K562 (cell line): Measurements from ENCODE around the gene ESAM. TPM values are rescaled to one million over a fixed set of nuclear protein-coding genes. Genes with fewer than 3 reads are reported as not detected.

Experiments used
- ATAC-seq: fragments of 200-7000 bp; cut with Tn5 transposase; 3 replicates; pipeline ENCODE4 v1.9.1; 2020; ENCODE audit warnings: moderate library complexity
- BruUV-seq: library from RNA; stranded (reverse); fragments of 400-500 nt; replicated peaks from 2 replicates; lab custom pipeline; 2021; lab: Mats Ljungman, UMichigan
- CTCF ChIA-PET: fragments of 300-600 bp; formaldehyde crosslinking; extraction: SDS; loops from one replicate; lab custom pipeline; 2021; ENCODE audit warnings: low intra/inter-chr PET ratio; lab: Yijun Ruan, JAX
- POLR2A ChIA-PET: fragments of 300-600, 350-650 bp; sonication (Branson Sonifier 250); formaldehyde crosslinking; extraction: SDS; loops from one replicate; lab custom pipeline; 2021; ENCODE audit warnings: antibody characterized with exemption, inconsistent platforms; lab: Yijun Ruan, JAX
- DNase-seq, 4 experiments: peaks; one replicate each; pipeline versions ENCODE4 v3.0.0 to v3.0.0-alpha.2; 2011 to 2018; ENCODE audit warnings: low spot score in 3 of 4, mixed read lengths in 3 of 4; ENCODE audit errors: extremely low read depth in 1 of 4
- FAIRE-seq: peaks from 2 replicates; lab custom pipeline; 2011; peaks lifted over from hg19 to GRCh38; lab: Jason Lieb, UNC
- H2AFZ ChIP-seq: 2 replicates; pipeline ENCODE4 v1.6.0; 2011; ENCODE audit warnings: low read depth, low read length, control low read depth, inconsistent platforms
- H3K27ac ChIP-seq: fragments of 200-600 bp; 3 replicates; pipeline ENCODE4 v1.8.0; 2011; ENCODE audit warnings: low read depth, mild to moderate bottlenecking, control low read depth, inconsistent platforms, low read length, moderate library complexity, mixed read lengths; ENCODE audit errors: extremely low read depth
- H3K27me3 ChIP-seq, 2 experiments: fragments of 300-600 bp in 1 of 2; 2 replicates in 1 of 2; 3 replicates in 1 of 2; pipeline versions ENCODE4 v1.6.0 to v1.8.0; 2011; ENCODE audit warnings: inconsistent platforms in 2 of 2, low read length in 2 of 2, mild to moderate bottlenecking in 1 of 2, mixed read lengths in 1 of 2, moderate library complexity in 1 of 2; ENCODE audit not compliant: control insufficient read depth in 2 of 2, insufficient read depth in 2 of 2
- H3K36me3 ChIP-seq: fragments of 300-600 bp; 3 replicates; pipeline ENCODE4 v1.8.0; 2011; ENCODE audit warnings: mild to moderate bottlenecking, low read length, inconsistent platforms; ENCODE audit not compliant: control insufficient read depth, insufficient read depth
- H3K4me1 ChIP-seq, 2 experiments: fragments of 200-600 bp in 1 of 2; replicated peaks in 1 of 2; 2 replicates in 1 of 2; 3 replicates in 1 of 2; pipeline versions ENCODE4 v1.5.1 to v1.8.0; 2011; ENCODE audit warnings: inconsistent platforms in 2 of 2, low read length in 2 of 2, mild to moderate bottlenecking in 1 of 2, mixed read lengths in 1 of 2, moderate library complexity in 1 of 2; ENCODE audit not compliant: control insufficient read depth in 2 of 2, insufficient read depth in 2 of 2
- H3K4me2 ChIP-seq: 2 replicates; pipeline ENCODE4 v1.6.1; 2011; ENCODE audit warnings: low read length, control low read depth, inconsistent platforms, mixed read lengths; ENCODE audit not compliant: insufficient read depth
- H3K4me3 ChIP-seq: fragments of 200-600 bp; sonication (generic), shearing (Covaris generic); 2 replicates; pipeline ENCODE4 v1.5.1; 2016; ENCODE audit warnings: control low read depth, inconsistent platforms
- H3K79me2 ChIP-seq: fragments of 200-600 bp; 3 replicates; pipeline ENCODE4 v1.8.0; 2011; ENCODE audit warnings: low read length, inconsistent platforms; ENCODE audit not compliant: control insufficient read depth, insufficient read depth
- H3K9ac ChIP-seq, 2 experiments: 2 replicates each; pipeline versions ENCODE4 v1.6.0 to v1.6.1; 2011; ENCODE audit warnings: low read depth in 2 of 2, low read length in 2 of 2, control low read depth in 1 of 2, inconsistent platforms in 1 of 2, mild to moderate bottlenecking in 1 of 2, mixed read lengths in 1 of 2; ENCODE audit not compliant: insufficient read depth in 1 of 2
- H3K9me1 ChIP-seq: one replicate; pipeline ENCODE4 v1.6.0; 2011; ENCODE audit warnings: inconsistent platforms, mild to moderate bottlenecking, low read length, moderate library complexity; ENCODE audit not compliant: control insufficient read depth, insufficient read depth
- H3K9me3 ChIP-seq: replicated peaks from 2 replicates; pipeline ENCODE4 v1.5.1; 2011; ENCODE audit warnings: low read depth, low read length, inconsistent platforms; ENCODE audit not compliant: control insufficient read depth, insufficient read depth
- H4K20me1 ChIP-seq: replicated peaks from 2 replicates; pipeline ENCODE4 v1.6.1; 2011; ENCODE audit warnings: low read length, inconsistent platforms, mixed read lengths; ENCODE audit not compliant: control insufficient read depth, insufficient read depth
- MTF1 ChIP-seq: fragments of 250-450 bp; sonication (Bioruptor Pico); IDR thresholded peaks from 2 replicates; pipeline ENCODE4 v1.9.0; 2021; ENCODE audit warnings: moderate library complexity, mild to moderate bottlenecking, inconsistent platforms, borderline replicate concordance
- SMARCA5 ChIP-seq: fragments of 450-650 bp; IDR thresholded peaks from 2 replicates; pipeline ENCODE4 v1.6.1; 2016
- XRCC3 ChIP-seq: fragments of 450-650 bp; IDR thresholded peaks from 2 replicates; pipeline ENCODE4 v1.6.1; 2017; ENCODE audit warnings: mild to moderate bottlenecking, moderate library complexity
- WGBS: fragments of 100-300 bp; shearing (Covaris generic); methylation state at CpG from one replicate; pipeline ENCODE4 v1.1.6; 2016; ENCODE audit warnings: low coverage, mixed read lengths; ENCODE audit not compliant: insufficient coverage; ENCODE audit errors: missing lambda C conversion rate; 5-methylcytosine and 5-hydroxymethylcytosine counted together
- in situ Hi-C: fragments of 300-500 bp; cut with MboI; formaldehyde crosslinking; loops from 4 replicates; pipeline ENCODE4 v1.15.0; 2018; ENCODE audit warnings: inconsistent platforms, mixed read lengths
- intact Hi-C: fragments of 100-400 bp; cut with micrococcal nuclease; formaldehyde crosslinking; loops from 2 replicates; pipeline ENCODE4 v1.14.2; 2022
- polyA plus RNA-seq, 8 experiments: library from polyadenylated mRNA; depleted of rRNA in 4 of 8; stranded (reverse) in 5 of 8; unstranded in 3 of 8; fragments of >200 nt; fragmentation: Nextera tagmentation in 2 of 8; fragmentation: Illumina TruSeq in 1 of 8; extraction: Ambion mirVana in 2 of 8; extraction: Trizol in 1 of 8; gene quantifications; 2 replicates each; pipeline versions ENCODE4 v1.2.1 to v1.2.3, GENCODE V29; 2011 to 2014; ENCODE audit warnings: inconsistent platforms in 1 of 8, missing spikeins in 1 of 8
- total RNA-seq, 7 experiments: library from RNA; depleted of rRNA in 6 of 7; stranded (reverse); fragments of >200 nt in 6 of 7; fragmentation: Illumina TruSeq in 2 of 7; extraction: Trizol in 2 of 7; gene quantifications; 2 replicates each; pipeline versions ENCODE4 v1.2.1 to v1.2.3, GENCODE V29; 2011 to 2021; ENCODE audit warnings: low replicate concordance in 1 of 7
- TF ChIP-seq, protein P1 (sequence below): sonication (generic); formaldehyde crosslinking; IDR thresholded peaks from 2 replicates; pipeline ENCODE4 v1.8.1; 2023; ENCODE audit warnings: mild to moderate bottlenecking, missing genetic modification reagents

The ESAM gene
- total and polyA plus RNA-seq, 9 of the 15 experiments (the other 6 are each of a cell fraction or from before 2014, with no cell fraction given), result 0.06 to 1.5 (median 0.22) TPM

DNA sequence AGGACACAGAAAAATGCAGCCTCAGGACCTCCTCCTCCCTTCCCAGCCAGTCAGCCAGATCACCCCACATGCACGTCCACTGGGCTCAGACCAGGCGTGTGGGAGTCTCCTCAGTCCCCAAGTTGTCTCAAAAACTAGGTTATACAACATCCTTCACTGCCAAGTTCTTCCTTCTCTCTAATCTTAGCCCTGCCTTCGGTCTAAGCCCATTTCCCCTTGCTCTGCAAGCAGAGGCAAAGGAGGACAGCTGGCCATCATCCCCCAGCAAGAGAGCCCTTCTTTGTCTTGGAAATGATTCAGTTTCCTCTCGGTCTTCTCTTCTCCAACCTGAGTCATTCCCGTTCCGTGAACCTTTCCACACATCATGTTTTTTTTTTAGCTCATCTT is 36.4 kb downstream of the ESAM start:
- H4K20me1 ChIP-seq, result 0 out of 2 replicates have a peak, but pooled peaks cover 3% of the 10 kb centered on the region
- peaks cover 26 to 61% of the 10 kb centered on the region in 2 experiments for H3K27me3 ChIP-seq
- H3K4me1 ChIP-seq, result no peaks in the 10 kb centered on the region; a peak in 1 of 5 replicates
- H3K9me1 ChIP-seq, result no peaks in the 10 kb centered on the region
- WGBS, result 0% methylated on average over 6 of the region's 6 CpGs
- H2AFZ ChIP-seq, result no peak overlapping the region
- ATAC-seq, result peak; percentile 27; the same call in 1 of the 3 replicates
- H3K36me3 ChIP-seq, result no peaks in the 10 kb centered on the region
- H3K79me2 ChIP-seq, result no peaks in the 10 kb centered on the region
- no TSS peak for BruUV-seq
- POLR2A ChIA-PET, result no interaction called here
- H3K4me2 ChIP-seq, result no peak overlapping the region
- DNase-seq, result no peak
- in situ Hi-C loops (no loop called here), intact Hi-C loops (no loop called here)
- no peak overlapping the region for H3K27ac ChIP-seq
- H3K9ac ChIP-seq, result no peak overlapping the region
- H3K9me3 ChIP-seq, result no peaks in the 10 kb centered on the region
- CTCF ChIA-PET, result no interaction called here
- no peak overlapping the region for H3K4me3 ChIP-seq
- FAIRE-seq, result no peak
- no peak for TF ChIP-seq SMARCA5
- TF ChIP-seq, protein P1, sequence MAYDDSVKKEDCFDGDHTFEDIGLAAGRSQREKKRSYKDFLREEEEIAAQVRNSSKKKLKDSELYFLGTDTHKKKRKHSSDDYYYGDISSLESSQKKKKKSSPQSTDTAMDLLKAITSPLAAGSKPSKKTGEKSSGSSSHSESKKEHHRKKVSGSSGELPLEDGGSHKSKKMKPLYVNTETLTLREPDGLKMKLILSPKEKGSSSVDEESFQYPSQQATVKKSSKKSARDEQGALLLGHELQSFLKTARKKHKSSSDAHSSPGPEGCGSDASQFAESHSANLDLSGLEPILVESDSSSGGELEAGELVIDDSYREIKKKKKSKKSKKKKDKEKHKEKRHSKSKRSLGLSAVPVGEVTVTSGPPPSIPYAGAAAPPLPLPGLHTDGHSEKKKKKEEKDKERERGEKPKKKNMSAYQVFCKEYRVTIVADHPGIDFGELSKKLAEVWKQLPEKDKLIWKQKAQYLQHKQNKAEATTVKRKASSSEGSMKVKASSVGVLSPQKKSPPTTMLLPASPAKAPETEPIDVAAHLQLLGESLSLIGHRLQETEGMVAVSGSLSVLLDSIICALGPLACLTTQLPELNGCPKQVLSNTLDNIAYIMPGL (CRISPR knock-in tag), result no peak
- TF ChIP-seq XRCC3, result no peak
- TF ChIP-seq MTF1, result no peak
